HL-60 (cell line): ENCODE data around the gene PDE1C.

Experiments
- POLR2AphosphoS5 ChIP-seq: IDR thresholded peaks from 2 replicates; pipeline ENCODE4 v1.6.1; 2012; ENCODE audit warnings: low read depth
- SPI1 ChIP-seq: IDR thresholded peaks from 2 replicates; pipeline ENCODE4 v1.6.1; 2012; ENCODE audit warnings: low read depth, mild to moderate bottlenecking, borderline replicate concordance
- TF ChIP-seq, protein P1 (sequence below): IDR thresholded peaks from one replicate; pipeline ENCODE4 v1.5.1; 2011; ENCODE audit warnings: low read length, control low read depth, inconsistent platforms; ENCODE audit not compliant: insufficient read depth
- TF ChIP-seq, protein P2 (sequence below): IDR thresholded peaks from 2 replicates; pipeline ENCODE4 v1.6.1; 2012; ENCODE audit warnings: low read depth; ENCODE audit not compliant: insufficient replicate concordance

DNA sequence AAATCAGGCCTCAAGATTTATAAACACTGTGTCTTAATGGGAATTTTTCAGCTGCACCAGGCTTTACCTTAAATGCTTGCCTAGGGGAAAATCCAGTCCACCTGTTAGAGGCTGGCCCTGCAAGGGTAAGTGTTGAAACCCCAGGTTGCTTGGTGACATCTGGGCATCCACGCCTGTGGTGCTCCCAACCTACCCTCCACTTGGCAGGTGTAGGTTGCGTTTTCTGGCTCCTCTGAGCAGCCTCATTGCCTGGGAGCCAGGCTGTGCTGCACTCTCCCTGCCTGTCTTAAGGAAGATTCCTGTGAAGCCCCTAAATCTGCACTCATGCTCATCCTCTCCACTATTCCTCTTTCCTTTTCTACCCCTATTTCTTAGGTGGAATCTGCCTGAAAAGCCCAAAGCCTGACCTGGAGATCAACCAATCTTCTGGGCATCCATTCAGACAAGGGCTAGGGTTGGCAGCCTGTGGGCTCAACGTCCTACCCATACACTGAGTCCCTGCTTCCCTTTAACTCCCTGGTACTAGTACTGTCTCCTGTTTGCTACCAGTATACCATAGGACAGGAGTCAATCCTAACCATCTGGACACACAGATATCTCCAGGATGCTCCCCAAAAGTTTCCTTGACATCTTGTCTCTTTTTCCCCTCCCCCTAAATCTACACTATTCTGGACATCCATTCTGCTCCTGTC is 150.4 kb downstream of the PDE1C start:
- TF ChIP-seq, protein P1, sequence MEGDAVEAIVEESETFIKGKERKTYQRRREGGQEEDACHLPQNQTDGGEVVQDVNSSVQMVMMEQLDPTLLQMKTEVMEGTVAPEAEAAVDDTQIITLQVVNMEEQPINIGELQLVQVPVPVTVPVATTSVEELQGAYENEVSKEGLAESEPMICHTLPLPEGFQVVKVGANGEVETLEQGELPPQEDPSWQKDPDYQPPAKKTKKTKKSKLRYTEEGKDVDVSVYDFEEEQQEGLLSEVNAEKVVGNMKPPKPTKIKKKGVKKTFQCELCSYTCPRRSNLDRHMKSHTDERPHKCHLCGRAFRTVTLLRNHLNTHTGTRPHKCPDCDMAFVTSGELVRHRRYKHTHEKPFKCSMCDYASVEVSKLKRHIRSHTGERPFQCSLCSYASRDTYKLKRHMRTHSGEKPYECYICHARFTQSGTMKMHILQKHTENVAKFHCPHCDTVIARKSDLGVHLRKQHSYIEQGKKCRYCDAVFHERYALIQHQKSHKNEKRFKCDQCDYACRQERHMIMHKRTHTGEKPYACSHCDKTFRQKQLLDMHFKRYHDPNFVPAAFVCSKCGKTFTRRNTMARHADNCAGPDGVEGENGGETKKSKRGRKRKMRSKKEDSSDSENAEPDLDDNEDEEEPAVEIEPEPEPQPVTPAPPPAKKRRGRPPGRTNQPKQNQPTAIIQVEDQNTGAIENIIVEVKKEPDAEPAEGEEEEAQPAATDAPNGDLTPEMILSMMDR = no peak
- no peak for TF ChIP-seq POLR2AphosphoS5
- no peak for TF ChIP-seq SPI1
- TF ChIP-seq, protein P2, sequence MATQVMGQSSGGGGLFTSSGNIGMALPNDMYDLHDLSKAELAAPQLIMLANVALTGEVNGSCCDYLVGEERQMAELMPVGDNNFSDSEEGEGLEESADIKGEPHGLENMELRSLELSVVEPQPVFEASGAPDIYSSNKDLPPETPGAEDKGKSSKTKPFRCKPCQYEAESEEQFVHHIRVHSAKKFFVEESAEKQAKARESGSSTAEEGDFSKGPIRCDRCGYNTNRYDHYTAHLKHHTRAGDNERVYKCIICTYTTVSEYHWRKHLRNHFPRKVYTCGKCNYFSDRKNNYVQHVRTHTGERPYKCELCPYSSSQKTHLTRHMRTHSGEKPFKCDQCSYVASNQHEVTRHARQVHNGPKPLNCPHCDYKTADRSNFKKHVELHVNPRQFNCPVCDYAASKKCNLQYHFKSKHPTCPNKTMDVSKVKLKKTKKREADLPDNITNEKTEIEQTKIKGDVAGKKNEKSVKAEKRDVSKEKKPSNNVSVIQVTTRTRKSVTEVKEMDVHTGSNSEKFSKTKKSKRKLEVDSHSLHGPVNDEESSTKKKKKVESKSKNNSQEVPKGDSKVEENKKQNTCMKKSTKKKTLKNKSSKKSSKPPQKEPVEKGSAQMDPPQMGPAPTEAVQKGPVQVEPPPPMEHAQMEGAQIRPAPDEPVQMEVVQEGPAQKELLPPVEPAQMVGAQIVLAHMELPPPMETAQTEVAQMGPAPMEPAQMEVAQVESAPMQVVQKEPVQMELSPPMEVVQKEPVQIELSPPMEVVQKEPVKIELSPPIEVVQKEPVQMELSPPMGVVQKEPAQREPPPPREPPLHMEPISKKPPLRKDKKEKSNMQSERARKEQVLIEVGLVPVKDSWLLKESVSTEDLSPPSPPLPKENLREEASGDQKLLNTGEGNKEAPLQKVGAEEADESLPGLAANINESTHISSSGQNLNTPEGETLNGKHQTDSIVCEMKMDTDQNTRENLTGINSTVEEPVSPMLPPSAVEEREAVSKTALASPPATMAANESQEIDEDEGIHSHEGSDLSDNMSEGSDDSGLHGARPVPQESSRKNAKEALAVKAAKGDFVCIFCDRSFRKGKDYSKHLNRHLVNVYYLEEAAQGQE = no peak
